ENCODE measurements around the gene NUP62.

Gene NUP62

GRCh38 chr19:49864890-49865289 lies 64.4 kb downstream of the NUP62 start:
- DNase-seq, result no peak

- DNase-seq, result no peak
These were observed 65.4 kb downstream of the NUP62 start for GRCh38 chr19:49863935-49864320.

DNA sequence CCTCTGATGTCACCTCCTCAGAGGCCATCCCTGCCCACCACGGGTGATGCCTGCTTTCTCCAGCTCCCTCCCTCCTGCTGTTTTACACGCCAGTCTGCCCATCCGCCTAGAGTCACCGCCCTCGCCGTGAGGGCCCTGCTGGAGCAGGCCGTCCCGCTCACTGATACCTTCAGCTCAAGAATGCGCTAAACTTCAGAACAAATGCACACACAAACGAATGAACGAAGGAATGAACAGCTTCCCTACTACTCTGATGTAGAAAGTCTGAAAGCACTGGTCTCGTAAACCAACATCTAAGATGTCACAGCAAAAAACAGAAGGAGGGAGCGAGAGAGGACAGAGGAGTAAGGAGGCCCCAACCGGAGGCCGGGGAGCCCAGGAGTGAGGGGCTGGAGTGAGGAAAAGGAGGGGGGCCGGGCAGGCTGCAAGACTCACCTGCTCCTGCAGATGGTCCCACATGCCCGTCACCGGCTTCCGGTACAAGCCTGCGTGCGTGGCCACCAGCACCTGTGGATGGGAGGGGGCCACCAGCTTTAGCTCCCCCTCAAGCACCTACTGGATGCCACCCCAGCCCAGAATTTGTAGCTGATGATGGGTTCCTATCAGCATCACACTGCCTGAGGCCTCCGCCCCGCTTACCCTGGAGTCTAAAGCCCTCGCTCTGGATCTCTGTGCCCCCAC lies 65.9 kb downstream of the NUP62 start:
- DNase-seq, result no peak

DNA sequence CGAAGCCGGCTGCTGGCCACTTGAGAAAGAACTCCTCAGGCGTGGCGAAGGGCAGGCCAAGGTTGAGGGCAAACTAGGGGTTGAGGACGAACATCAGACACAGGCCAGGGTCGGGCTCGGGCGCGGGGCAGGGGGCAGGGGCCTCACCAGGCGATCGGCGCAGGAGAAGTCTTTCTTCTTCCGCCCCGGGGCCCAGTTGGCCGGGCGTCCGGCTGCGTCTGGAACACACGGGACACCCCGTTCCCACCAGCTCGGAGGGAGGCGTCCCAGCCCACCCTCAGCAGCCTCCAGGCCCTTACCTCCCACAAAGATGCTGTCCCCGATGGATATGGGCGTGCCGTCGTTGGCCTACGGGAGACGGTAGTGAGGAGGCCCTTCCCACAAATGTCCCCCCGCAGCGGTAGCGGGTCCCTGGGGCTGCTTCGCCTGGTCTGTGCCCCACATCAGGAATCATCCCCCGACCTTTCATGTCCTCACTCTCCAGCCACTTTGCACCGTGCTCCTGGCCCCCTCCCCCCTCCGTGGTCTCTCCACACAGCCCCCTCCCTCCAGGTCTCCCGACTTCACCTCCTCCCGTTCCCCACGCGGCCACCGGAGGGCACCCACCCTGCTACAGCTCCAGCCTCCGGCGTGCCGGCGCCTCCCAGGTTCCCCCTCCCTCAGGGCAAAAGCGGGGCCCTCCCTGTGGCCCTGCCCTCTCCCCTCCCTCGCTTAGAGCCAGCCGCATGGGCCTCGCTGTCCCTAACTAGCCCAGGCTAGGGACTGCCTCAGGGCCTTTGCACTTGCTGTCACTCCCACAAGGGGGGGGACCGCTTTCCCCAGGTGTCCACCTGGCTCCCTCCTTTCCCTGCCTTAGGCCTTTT lies 66.7 kb downstream of the NUP62 start:
- DNase-seq, result no peak

DNA sequence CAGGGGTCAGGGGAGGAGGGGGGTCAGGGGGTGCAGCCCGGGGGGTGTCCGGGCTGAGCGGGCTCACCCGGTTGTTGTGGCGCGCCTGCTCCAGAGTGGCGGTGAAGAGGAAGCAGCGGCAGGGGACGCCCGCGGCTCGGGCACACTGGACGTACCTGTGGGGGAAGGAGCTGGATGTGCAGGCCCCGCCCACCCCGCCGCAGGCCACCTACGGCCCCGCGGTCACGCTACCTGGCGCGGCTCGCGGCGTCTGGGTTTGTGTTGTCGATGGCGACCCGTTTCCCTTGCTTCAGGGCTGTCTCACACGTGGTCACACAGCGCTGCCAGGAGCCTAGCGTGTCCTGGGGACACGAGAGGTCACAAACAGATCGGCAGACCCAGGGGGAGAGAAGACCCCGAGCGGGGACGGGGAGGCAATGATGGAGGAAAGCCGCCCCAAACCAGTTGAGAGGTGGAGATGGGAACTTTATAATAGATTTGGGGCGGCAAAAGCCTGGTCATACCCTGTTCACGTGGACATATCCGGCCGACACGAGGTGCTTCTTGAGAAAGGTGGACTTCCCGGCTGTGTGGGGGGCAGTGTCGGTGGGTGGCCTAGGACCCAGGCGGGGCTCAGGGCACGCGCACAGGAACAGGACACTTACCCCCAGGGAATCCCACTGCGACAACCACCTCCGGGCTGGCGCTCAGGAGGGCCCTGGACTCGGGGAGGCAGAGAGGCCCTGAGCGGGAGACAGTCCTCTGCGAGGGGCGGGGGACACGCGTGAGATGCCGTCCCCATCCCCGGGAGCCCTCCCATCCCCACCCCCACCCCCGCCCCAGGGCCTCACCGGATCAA lies 67.5 kb downstream of the NUP62 start:
- DNase-seq, result no peak

DNA sequence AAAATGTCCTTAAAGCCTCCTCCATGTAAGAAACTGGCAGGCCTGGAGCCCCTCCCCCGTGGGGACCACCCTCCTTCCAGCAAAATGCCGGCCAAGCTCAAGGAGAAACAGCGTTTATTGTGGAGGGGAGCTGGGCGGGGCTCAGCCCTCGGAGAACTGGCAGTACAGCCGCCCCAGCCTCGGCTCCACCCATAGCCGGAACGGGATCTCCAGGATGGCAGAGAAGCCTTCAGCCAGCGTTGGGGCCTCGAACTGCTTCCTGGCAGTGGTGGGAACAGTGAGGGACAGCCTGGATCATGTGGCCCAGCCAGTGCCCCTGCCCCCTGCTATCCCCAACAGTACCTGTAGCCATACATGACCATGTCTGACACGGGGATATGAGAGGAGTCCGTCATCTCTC lies 68.2 kb downstream of the NUP62 start:
- no peak for DNase-seq

GRCh38 chr19:49860336-49861102 lies 68.8 kb downstream of the NUP62 start:
- no peak for DNase-seq

GRCh38 chr19:49859682-49860335 lies 69.5 kb downstream of the NUP62 start:
- DNase-seq, result no peak

DNA sequence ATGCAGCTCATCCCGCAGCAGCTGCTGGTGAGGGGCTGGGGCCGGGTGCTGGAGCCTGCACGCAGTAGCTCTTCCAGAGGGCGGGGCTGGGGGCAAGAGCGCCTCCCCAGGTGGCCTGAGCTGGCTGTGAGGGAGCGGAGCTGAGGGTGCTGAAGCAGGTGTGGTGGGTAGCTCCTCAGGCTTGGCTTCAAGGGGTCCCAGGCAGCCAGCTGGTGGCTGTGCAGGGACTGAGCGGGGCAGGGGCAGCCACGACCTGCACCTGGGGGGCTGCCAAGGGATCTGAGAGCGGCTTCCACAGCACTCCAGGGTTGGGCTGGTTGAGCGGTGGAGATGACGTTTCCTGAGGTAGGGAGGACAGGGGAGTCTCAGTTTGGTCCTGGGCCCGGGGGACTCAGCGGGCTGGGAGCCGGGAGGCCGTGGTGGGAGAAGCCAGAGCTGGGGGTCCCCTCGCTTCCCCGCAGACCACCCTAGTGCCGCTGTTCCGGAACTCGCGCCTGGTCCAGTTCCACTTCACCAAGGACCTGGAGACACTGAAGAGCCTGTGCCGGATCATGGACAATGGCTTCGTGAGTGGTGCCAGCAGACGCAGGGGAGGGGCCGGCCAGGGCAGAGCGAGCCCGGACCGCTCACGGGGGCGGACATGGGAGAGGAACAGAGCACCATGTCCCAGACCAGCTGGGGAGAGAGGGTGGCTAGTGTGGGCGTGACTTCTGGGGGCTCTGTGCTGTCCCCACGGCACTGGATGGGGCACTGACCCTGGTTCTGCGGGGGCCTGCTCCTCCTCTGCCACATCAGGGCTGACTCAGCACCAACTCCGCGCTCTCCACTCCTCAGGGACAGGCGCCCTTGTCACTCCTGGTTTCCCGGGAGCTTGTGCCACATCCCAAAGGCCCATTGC lies 71.0 kb downstream of the NUP62 start:
- no peak for DNase-seq

DNA sequence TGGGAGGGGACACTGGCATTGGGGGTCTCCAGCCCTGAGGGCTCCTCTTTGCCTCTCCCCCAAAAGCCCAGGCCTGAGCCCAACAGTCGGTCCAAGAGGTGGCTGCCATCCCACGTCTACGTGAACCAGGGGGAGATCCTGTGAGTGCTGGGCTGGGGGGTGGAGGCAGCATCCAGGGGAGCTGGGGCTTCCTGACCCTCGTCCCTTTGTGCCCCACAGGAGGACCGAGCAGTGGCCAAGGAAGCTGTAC lies 71.5 kb downstream of the NUP62 start:
- DNase-seq, result no peak

DNA sequence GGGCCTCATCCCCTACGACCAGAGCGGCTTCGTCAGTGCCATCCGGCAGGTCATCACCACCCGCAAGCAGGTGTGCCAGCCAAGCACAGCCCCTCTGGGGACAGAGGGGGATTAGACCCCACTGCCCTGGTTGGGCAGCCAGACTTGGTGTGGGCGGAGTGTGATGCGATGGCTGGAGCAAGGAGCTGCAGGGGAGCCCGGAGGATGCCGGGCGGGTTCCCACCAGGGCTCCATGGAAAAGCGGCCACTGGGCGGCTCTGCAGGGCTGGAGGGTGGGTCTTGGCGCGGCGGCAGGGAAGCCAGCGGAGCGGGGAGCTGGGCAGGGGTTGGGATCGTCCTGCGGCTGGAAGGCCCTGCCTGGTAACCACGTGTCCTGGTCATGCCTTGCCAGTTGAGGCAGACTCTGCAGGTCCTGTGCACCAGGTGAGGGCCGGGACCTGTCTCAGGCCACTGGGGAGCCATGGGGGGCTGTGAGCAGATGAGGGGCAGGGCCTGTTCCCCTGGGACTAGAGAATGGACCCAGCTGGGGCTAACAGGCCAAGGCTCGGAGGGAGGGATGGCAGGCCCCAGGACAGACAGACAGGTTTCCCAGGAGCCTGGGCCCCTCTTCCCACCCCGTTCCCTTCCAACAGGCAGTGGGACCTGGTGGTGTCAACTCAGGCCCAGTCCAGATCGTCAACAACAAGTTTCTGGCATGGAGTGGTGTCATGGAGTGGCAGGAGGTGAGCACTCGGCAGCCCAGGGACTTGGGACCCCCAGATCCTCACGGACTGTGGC lies 72.1 kb downstream of the NUP62 start:
- DNase-seq, result no peak

Data from AML-193 (cell line).